ENCODE measurements around the gene CD93.

Gene CD93

DNA sequence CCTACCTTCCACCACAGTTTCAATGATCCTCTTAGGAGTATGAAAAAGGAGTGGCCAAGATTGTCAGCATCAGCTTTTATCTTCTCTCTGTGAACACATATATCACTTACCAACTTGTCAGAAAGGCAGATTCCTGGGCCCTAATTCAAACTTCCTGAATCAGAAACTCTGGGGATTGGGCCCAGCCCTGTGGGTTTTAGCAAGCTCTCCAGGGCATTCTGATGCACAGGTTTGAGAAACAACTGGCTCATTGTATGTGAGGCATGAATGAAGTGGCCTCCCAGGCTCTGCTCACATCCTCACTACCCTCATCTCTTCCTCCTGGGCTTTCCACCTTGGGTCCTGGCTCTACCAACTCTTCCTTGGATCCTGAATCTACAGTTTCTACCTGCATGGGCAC, 23.5 kb downstream of the CD93 start:
- Histone ChIP-seq H3K36me3 (ENCODE audit: insufficient read depth, low read length) (no peaks in the 10 kb centered on the region), H3K4me3 (ENCODE audit: low read depth in 1 of 2, low read length in 2 of 2) (no peak overlapping the region), H3K9me3 (ENCODE audit: low read length) (no peaks in the 10 kb centered on the region), H3K9ac (ENCODE audit: low read length) (no peak overlapping the region), H3K27ac (ENCODE audit: low read depth, low read length) (no peak overlapping the region), H3K4me1 (ENCODE audit: insufficient read depth, low read length) (peaks cover 24% of the 10 kb centered on the region), H3K27me3 (ENCODE audit: control insufficient read depth in 1 of 2, insufficient read depth in 2 of 2, low read length in 2 of 2) (no peaks in the 10 kb centered on the region)

DNA sequence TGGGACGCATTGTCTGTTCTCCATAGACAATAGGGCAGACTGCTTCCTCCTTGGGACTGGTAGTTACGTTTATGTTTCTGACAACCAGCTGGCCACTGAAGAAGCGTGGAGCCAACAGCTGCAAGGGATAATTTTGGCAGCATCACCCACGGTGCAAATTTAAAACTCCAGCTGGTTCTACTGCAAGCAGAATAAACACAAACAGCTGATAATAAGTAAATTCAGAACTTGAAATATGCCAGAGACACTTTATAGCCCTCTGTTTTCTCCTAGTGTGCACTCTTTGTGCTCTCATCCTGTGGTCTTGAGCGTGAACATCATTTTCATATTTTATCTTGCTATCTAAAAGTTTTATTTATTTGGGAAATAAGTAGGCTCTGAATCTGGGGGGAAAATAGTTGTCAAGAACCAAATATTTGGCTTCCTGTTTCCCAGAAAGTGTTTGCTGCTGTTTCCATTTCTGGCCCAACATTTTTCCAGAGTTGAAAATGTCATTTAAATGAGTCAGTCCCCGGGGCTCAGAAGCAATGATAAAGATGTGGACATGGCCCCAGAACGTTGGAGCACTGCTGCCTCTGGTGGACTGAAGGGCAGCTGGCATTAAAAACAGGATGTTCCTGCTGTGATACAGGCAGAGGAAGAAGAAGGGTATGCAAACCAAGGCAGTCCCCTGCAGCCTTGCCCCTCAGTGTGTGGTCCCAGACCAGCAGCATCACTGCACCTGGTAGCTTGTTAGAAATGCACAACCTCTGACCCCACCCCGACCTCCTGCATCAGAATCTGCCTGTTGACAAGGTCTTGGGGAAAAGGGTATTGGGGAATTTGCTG, 24.2 kb downstream of the CD93 start:
- Histone ChIP-seq H3K4me1 (ENCODE audit: insufficient read depth, low read length) (peaks cover 24% of the 10 kb centered on the region), H3K4me3 (ENCODE audit: low read depth in 1 of 2, low read length in 2 of 2) (no peak overlapping the region), H3K27me3 (ENCODE audit: control insufficient read depth in 1 of 2, insufficient read depth in 2 of 2, low read length in 2 of 2) (no peaks in the 10 kb centered on the region), H3K9ac (ENCODE audit: low read length) (no peak overlapping the region), H3K9me3 (ENCODE audit: low read length) (no peaks in the 10 kb centered on the region), H3K36me3 (ENCODE audit: insufficient read depth, low read length) (no peaks in the 10 kb centered on the region), H3K27ac (ENCODE audit: low read depth, low read length) (no peak overlapping the region)

DNA sequence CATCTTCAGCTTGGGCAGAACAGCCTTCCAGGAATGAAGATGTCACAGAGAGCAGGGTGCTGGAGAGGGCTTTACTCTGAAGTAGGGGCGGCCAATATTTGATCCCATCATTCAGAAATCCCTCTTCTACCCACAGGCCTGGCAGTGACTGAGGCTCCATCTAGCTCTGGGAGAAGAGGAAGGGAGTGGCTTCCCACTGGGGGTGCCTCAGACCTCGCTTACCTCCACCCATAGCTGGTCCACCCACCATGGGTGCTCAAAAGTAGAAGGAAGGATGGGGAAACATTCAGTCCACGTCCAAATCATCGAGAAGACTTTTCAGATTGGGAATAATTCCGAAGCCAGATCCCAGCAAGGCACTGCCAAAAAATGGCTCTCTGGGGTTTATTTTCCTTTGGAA, 24.9 kb downstream of the CD93 start:
- Histone ChIP-seq H3K9me3 (ENCODE audit: low read length) (no peaks in the 10 kb centered on the region), H3K36me3 (ENCODE audit: insufficient read depth, low read length) (no peaks in the 10 kb centered on the region), H3K27me3 (ENCODE audit: control insufficient read depth in 1 of 2, insufficient read depth in 2 of 2, low read length in 2 of 2) (no peaks in the 10 kb centered on the region), H3K9ac (ENCODE audit: low read length) (no peak overlapping the region), H3K4me3 (ENCODE audit: low read depth in 1 of 2, low read length in 2 of 2) (no peak overlapping the region), H3K4me1 (ENCODE audit: insufficient read depth, low read length) (peaks cover 24% of the 10 kb centered on the region), H3K27ac (ENCODE audit: low read depth, low read length) (no peak overlapping the region)

DNA sequence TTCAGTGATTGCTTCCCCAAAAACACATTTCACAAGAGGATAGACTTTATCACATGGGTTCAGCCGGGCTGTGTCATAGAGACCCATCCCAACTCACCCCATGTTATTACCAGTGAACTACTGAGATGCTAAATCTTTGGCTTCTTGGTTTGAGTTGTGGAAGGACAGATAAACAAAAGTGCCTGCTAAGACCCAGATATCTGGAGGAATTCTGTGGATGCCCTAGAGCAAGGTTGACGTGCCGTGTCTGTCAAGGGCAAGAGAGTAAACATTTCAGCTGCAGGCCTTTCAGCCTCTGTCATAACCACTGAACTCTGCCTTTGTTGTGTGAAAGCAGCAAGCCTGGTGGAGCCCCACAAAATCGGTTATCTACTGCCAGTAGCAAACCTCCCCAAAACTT, 25.5 kb downstream of the CD93 start:
- Histone ChIP-seq H3K27ac (ENCODE audit: low read depth, low read length) (no peak overlapping the region), H3K4me1 (ENCODE audit: insufficient read depth, low read length) (peaks cover 24% of the 10 kb centered on the region), H3K27me3 (ENCODE audit: control insufficient read depth in 1 of 2, insufficient read depth in 2 of 2, low read length in 2 of 2) (no peaks in the 10 kb centered on the region), H3K9ac (ENCODE audit: low read length) (no peak overlapping the region), H3K36me3 (ENCODE audit: insufficient read depth, low read length) (no peaks in the 10 kb centered on the region), H3K4me3 (ENCODE audit: low read depth in 1 of 2, low read length in 2 of 2) (no peak overlapping the region), H3K9me3 (ENCODE audit: low read length) (no peaks in the 10 kb centered on the region)

DNA sequence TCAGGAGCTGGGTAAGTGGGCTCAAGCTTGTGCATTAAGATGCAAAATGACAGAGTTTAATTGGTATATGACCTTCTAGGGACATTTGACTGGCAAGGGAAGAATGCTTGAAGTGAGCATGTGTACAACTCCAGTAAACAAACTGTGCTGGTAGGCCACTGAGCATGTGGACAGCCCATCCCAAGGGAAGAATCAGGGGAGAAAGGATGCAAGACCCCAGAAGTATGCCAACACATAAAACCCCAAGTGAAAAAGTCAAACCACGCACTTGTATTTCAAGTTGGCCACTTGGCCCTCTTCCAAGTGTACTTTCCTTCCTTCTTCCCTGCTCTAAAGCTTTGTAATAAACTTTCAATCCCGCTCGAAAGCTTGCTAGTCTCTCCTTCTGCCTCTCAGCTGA, 26.3 kb downstream of the CD93 start:
- peaks cover 24% of the 10 kb centered on the region for H3K4me1 ChIP-seq (ENCODE audit: insufficient read depth, low read length)
- no peak overlapping the region for H3K4me3 ChIP-seq (ENCODE audit: low read depth in 1 of 2, low read length in 2 of 2)
- H3K36me3 ChIP-seq (ENCODE audit: insufficient read depth, low read length) = no peaks in the 10 kb centered on the region
- H3K27me3 ChIP-seq (ENCODE audit: control insufficient read depth in 1 of 2, insufficient read depth in 2 of 2, low read length in 2 of 2) = no peaks in the 10 kb centered on the region
- no peaks in the 10 kb centered on the region for H3K9me3 ChIP-seq (ENCODE audit: low read length)
- no peak overlapping the region for H3K9ac ChIP-seq (ENCODE audit: low read length)
- H3K27ac ChIP-seq (ENCODE audit: low read depth, low read length) = no peak overlapping the region

GRCh38 chr20:23059001-23059400, 27.1 kb downstream of the CD93 start:
- H3K27me3 ChIP-seq (ENCODE audit: control insufficient read depth in 1 of 2, insufficient read depth in 2 of 2, low read length in 2 of 2) = no peaks in the 10 kb centered on the region
- H3K9me3 ChIP-seq (ENCODE audit: low read length) = no peaks in the 10 kb centered on the region
- H3K4me1 ChIP-seq (ENCODE audit: insufficient read depth, low read length) = peaks cover 24% of the 10 kb centered on the region
- no peak overlapping the region for H3K9ac ChIP-seq (ENCODE audit: low read length)
- H3K36me3 ChIP-seq (ENCODE audit: insufficient read depth, low read length) = no peaks in the 10 kb centered on the region
- no peak overlapping the region for H3K4me3 ChIP-seq (ENCODE audit: low read depth in 1 of 2, low read length in 2 of 2)
- no peak overlapping the region for H3K27ac ChIP-seq (ENCODE audit: low read depth, low read length)

GRCh38 chr20:23058240-23058639, 27.9 kb downstream of the CD93 start:
- Histone ChIP-seq H3K27ac (ENCODE audit: low read depth, low read length) (no peak overlapping the region), H3K9me3 (ENCODE audit: low read length) (no peaks in the 10 kb centered on the region), H3K4me1 (ENCODE audit: insufficient read depth, low read length) (peaks cover 24% of the 10 kb centered on the region), H3K9ac (ENCODE audit: low read length) (no peak overlapping the region), H3K4me3 (ENCODE audit: low read depth in 1 of 2, low read length in 2 of 2) (no peak overlapping the region), H3K27me3 (ENCODE audit: control insufficient read depth in 1 of 2, insufficient read depth in 2 of 2, low read length in 2 of 2) (no peaks in the 10 kb centered on the region), H3K36me3 (ENCODE audit: insufficient read depth, low read length) (no peaks in the 10 kb centered on the region)

GRCh38 chr20:23052904-23053303, 33.2 kb downstream of the CD93 start:
- no peak overlapping the region for H3K27ac ChIP-seq (ENCODE audit: low read depth, low read length)
- H3K4me1 ChIP-seq (ENCODE audit: insufficient read depth, low read length) = no peaks in the 10 kb centered on the region
- no peaks in the 10 kb centered on the region for H3K36me3 ChIP-seq (ENCODE audit: insufficient read depth, low read length)
- no peak overlapping the region for H3K9ac ChIP-seq (ENCODE audit: low read length)
- H3K4me3 ChIP-seq (ENCODE audit: low read depth in 1 of 2, low read length in 2 of 2) = no peak overlapping the region
- no peaks in the 10 kb centered on the region for H3K9me3 ChIP-seq (ENCODE audit: low read length)
- peaks cover 0 to 29% of the 10 kb centered on the region in 2 donors for H3K27me3 ChIP-seq (ENCODE audit: control insufficient read depth in 1 of 2, insufficient read depth in 2 of 2, low read length in 2 of 2)

- peaks cover 15 to 41% of the 10 kb centered on the region in 2 donors for H3K27me3 ChIP-seq (ENCODE audit: control insufficient read depth in 1 of 2, insufficient read depth in 2 of 2, low read length in 2 of 2)
- no peaks in the 10 kb centered on the region for H3K36me3 ChIP-seq (ENCODE audit: insufficient read depth, low read length)
- no peak overlapping the region for H3K9ac ChIP-seq (ENCODE audit: low read length)
- H3K4me1 ChIP-seq (ENCODE audit: insufficient read depth, low read length) = no peaks in the 10 kb centered on the region
- peak overlapping the region; percentile 45 to 56 for H3K4me3 ChIP-seq (ENCODE audit: low read depth in 1 of 2, low read length in 2 of 2)
- no peaks in the 10 kb centered on the region for H3K9me3 ChIP-seq (ENCODE audit: low read length)
- H3K27ac ChIP-seq (ENCODE audit: low read depth, low read length) = peak overlapping the region; percentile 25
Measured at GRCh38 chr20:23050847-23051627, 35.1 kb downstream of the CD93 start.

- no peaks in the 10 kb centered on the region for H3K4me1 ChIP-seq (ENCODE audit: insufficient read depth, low read length)
- H3K27ac ChIP-seq (ENCODE audit: low read depth, low read length) = no peak overlapping the region
- H3K9ac ChIP-seq (ENCODE audit: low read length) = no peak overlapping the region
- peak overlapping the region; percentile 53 to 56 for H3K4me3 ChIP-seq (ENCODE audit: low read depth in 1 of 2, low read length in 2 of 2)
- no peaks in the 10 kb centered on the region for H3K9me3 ChIP-seq (ENCODE audit: low read length)
- H3K27me3 ChIP-seq (ENCODE audit: control insufficient read depth in 1 of 2, insufficient read depth in 2 of 2, low read length in 2 of 2) = peaks cover 15 to 46% of the 10 kb centered on the region in 2 donors
- no peaks in the 10 kb centered on the region for H3K36me3 ChIP-seq (ENCODE audit: insufficient read depth, low read length)
Measured at GRCh38 chr20:23050076-23050838, 35.9 kb downstream of the CD93 start.
